Measurements from ENCODE around the gene NAA11. TPM values are rescaled to one million over a fixed set of nuclear protein-coding genes. Genes with fewer than 3 reads are reported as not detected.

The NAA11 gene
- total RNA-seq, 4 donors from 2014 or later = not detected

DNA sequence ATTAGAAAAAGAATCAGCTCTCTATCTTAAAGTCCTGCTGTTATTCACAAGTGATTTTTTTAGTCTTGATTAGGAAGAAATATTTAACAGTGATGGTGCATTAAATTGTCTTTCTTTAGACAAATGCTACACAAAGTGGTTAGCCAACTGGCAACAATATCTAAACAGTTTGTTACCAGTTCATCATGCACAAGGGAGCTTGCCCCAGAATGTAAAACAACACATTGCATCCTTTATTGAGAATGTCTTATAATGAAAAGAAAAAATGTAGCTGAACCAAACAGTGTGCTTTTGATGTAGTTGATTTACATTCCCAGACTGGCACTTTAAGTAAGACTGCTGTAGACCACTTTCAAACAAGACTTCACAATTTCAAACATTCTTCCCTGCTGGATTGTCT lies 34.1 kb upstream of the NAA11 start:
- Histone ChIP-seq H3K4me3 (replicated peaks in 1 of 3) (no peak overlapping the region), H3K27ac (no peak overlapping the region), H3K9me3 (no peaks in the 10 kb centered on the region), H3K36me3 (no peaks in the 10 kb centered on the region), H3K27me3 (no peaks in the 10 kb centered on the region), H3K4me1 (no peaks in the 10 kb centered on the region)
- intact Hi-C loops (cut with DNase I) = no loop called here
- TF ChIP-seq, protein P1, sequence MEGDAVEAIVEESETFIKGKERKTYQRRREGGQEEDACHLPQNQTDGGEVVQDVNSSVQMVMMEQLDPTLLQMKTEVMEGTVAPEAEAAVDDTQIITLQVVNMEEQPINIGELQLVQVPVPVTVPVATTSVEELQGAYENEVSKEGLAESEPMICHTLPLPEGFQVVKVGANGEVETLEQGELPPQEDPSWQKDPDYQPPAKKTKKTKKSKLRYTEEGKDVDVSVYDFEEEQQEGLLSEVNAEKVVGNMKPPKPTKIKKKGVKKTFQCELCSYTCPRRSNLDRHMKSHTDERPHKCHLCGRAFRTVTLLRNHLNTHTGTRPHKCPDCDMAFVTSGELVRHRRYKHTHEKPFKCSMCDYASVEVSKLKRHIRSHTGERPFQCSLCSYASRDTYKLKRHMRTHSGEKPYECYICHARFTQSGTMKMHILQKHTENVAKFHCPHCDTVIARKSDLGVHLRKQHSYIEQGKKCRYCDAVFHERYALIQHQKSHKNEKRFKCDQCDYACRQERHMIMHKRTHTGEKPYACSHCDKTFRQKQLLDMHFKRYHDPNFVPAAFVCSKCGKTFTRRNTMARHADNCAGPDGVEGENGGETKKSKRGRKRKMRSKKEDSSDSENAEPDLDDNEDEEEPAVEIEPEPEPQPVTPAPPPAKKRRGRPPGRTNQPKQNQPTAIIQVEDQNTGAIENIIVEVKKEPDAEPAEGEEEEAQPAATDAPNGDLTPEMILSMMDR (IDR thresholded peaks at IDR 0.05) = no peak
- TF ChIP-seq POLR2A (IDR thresholded peaks at IDR 0.05) = no peak
- DNase-seq = no peak

DNA sequence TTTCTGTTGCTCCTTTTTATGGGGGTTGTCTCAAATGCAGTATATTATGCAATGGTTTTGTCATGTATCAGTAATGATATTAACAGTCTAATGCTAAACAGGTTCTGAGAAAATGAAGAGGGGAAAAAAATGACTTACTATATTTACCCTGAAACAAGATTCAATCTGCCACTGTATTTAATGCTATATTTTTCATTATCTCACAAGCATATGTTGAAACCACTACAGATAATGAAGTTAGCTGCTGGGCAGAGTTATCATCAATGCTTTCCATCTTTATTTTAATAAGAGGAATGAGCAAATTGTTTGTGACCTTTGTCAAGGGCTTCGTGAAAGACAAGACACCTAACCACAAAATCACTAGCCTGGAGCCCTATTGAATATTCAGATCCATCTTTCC lies 32.6 kb upstream of the NAA11 start:
- Histone ChIP-seq H3K4me1 (no peaks in the 10 kb centered on the region), H3K27ac (no peak overlapping the region), H3K36me3 (no peaks in the 10 kb centered on the region), H3K9me3 (no peaks in the 10 kb centered on the region), H3K4me3 (replicated peaks in 1 of 3) (no peak overlapping the region), H3K27me3 (no peaks in the 10 kb centered on the region)
- WGBS, 2 donors = 81 to 86% methylated on average over 1 of the region's 1 CpG
- TF ChIP-seq, protein P1 (IDR thresholded peaks at IDR 0.05) = no peak
- TF ChIP-seq POLR2A (IDR thresholded peaks at IDR 0.05) = no peak
- intact Hi-C loops (cut with DNase I) = no loop called here
- no peak for DNase-seq

DNA sequence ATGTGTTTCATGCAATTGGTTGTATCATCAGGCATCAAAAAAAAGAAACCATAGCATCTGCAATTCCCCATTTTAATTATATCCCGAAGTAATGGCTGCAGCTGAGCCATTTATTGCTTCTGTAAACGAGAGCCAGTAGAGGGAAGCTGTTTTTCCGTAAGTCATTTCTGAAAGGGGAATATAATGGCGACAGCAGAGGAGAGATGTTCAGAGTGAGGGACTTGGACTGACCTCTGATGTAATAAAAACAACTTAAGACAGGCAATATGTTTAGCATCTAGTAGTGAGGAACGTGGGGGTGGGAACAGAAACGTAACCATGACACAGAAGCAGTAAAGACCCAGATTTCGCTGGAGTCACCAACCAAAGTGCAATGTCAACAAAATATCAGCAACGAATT lies 31.5 kb upstream of the NAA11 start:
- intact Hi-C loops (cut with DNase I) = no loop called here
- H3K4me3 ChIP-seq (replicated peaks in 1 of 3) = no peak overlapping the region
- H3K4me1 ChIP-seq = no peaks in the 10 kb centered on the region
- H3K27ac ChIP-seq = no peak overlapping the region
- no peaks in the 10 kb centered on the region for H3K27me3 ChIP-seq
- no peaks in the 10 kb centered on the region for H3K9me3 ChIP-seq
- 72 to 79% methylated on average over 8 of the region's 8 CpGs for WGBS, 2 donors
- DNase-seq = no peak
- H3K36me3 ChIP-seq = no peaks in the 10 kb centered on the region
- TF ChIP-seq, protein P1 (IDR thresholded peaks at IDR 0.05) = no peak
- TF ChIP-seq POLR2A (IDR thresholded peaks at IDR 0.05) = no peak

DNA sequence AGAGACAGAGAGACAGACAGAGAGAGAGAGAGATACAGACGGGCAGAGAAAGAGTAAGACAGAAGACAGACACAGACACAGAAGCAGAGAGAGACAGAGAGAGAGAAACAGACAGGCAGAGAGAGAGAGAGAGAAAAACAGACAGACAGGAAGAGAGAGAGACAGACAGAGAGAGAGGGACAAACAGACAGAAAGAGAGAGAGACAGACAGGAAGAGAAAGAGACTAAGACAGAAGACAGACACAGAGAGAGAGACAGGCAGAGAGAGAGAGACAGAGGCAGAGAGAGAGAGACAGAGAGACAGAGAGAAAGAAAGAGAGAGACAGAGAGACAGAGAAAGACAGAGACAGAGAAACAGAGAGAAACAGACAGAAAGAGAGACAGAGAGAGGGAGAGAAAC lies 27.2 kb upstream of the NAA11 start:
- Histone ChIP-seq H3K27me3 (no peaks in the 10 kb centered on the region), H3K27ac (no peak overlapping the region), H3K9me3 (no peaks in the 10 kb centered on the region), H3K36me3 (no peaks in the 10 kb centered on the region), H3K4me1 (no peaks in the 10 kb centered on the region), H3K4me3 (replicated peaks in 1 of 3) (no peak overlapping the region)
- no peak for DNase-seq
- TF ChIP-seq, protein P1 (IDR thresholded peaks at IDR 0.05) = no peak
- TF ChIP-seq POLR2A (IDR thresholded peaks at IDR 0.05) = no peak
- 38 to 82% methylated on average over 1 of the region's 1 CpG for WGBS, 2 donors
- intact Hi-C loops (cut with DNase I) = no loop called here

DNA sequence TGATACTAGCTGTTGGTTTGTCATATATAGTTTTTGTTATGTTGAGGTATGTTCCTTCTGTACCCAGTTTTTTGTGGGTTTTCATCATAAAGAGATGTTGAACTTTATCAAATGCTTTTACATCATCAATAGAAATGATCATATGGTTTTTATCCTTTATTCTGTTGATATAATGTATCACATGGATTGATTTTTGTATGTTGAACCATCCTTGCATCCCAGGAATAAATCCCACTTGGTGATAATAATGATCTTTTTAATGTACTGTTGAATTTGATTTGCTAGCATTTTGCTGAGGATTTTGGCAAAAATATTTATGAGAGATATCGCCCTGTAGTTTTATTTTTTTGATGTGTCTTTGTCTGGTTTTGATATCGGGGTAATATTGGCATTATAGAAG lies 22.5 kb upstream of the NAA11 start:
- no peak for DNase-seq
- Histone ChIP-seq H3K9me3 (no peaks in the 10 kb centered on the region), H3K4me3 (replicated peaks in 1 of 3) (no peak overlapping the region), H3K27ac (no peak overlapping the region), H3K36me3 (no peaks in the 10 kb centered on the region), H3K27me3 (no peaks in the 10 kb centered on the region), H3K4me1 (no peaks in the 10 kb centered on the region)
- WGBS, 2 donors = 94 to 95% methylated on average over 2 of the region's 2 CpGs
- intact Hi-C loops (cut with DNase I) = no loop called here
- TF ChIP-seq, protein P1 (IDR thresholded peaks at IDR 0.05) = no peak
- TF ChIP-seq POLR2A (IDR thresholded peaks at IDR 0.05) = no peak

Data from thyroid gland (tissue), 4 donors.